AG10803 (cell line): ENCODE results near the gene RAD51AP2.
"Not testable (repeated sequence)": the region's sequence is repeated elsewhere in the genome, so short reads cannot be mapped to it uniquely, and the experiment has no call there.

Experiments used
- DNase-seq: peaks from one replicate; pipeline ENCODE4 v3.0.0; 2010; ENCODE audit warnings: low read depth
- H3K4me3 ChIP-seq: 2 replicates; pipeline ENCODE4 v1.5.1; 2011; ENCODE audit warnings: mild to moderate bottlenecking, low read length, control low read depth
- CTCF ChIP-seq: conservative IDR thresholded peaks from 2 replicates; pipeline ENCODE4 v1.5.1; 2011; ENCODE audit warnings: mild to moderate bottlenecking, low read length, control low read depth, inconsistent platforms

The RAD51AP2 gene

GRCh38 chr2:17518212-17519154 lies at the start of gene RAD51AP2:
Gene RAD51AP2 (minus strand): TSS chr2:17518440. CDS start chr2:17518415, 25 bp downstream.
- peak within 1 kb of the TSS; percentile 63 for H3K4me3 ChIP-seq
- DNase-seq: peak; percentile 61
- TF ChIP-seq CTCF: no peak

GRCh38 chr2:17565726-17566125 lies 47.5 kb upstream of the RAD51AP2 start:
- DNase-seq, H3K4me3 ChIP-seq: not testable (repeated sequence)

GRCh38 chr2:17558878-17559277 lies 40.6 kb upstream of the RAD51AP2 start:
- no peak for TF ChIP-seq CTCF
- no peak overlapping the region for H3K4me3 ChIP-seq
- no peak for DNase-seq

- DNase-seq: no peak
- no peak overlapping the region for H3K4me3 ChIP-seq
- no peak for TF ChIP-seq CTCF
Measured at GRCh38 chr2:17558053-17558452, 39.8 kb upstream of the RAD51AP2 start.

GRCh38 chr2:17557596-17557995 lies 39.4 kb upstream of the RAD51AP2 start:
- no peak for TF ChIP-seq CTCF
- H3K4me3 ChIP-seq: no peak overlapping the region
- no peak for DNase-seq

- TF ChIP-seq CTCF: no peak
- no peak for DNase-seq
- H3K4me3 ChIP-seq: no peak overlapping the region
Measured at GRCh38 chr2:17555150-17555549, 36.9 kb upstream of the RAD51AP2 start.

- DNase-seq: no peak
- no peak overlapping the region for H3K4me3 ChIP-seq
- no peak for TF ChIP-seq CTCF
Measured at GRCh38 chr2:17550907-17551306, 32.7 kb upstream of the RAD51AP2 start.
